ENCODE data around the gene APIP. TPM values are rescaled to one million over a fixed set of nuclear protein-coding genes. Genes with fewer than 3 reads are reported as not detected.

APIP gene
- total and polyA plus RNA-seq, 2 of the 8 experiments (the other 6 are each of a cell fraction or from before 2014, with no cell fraction given), result 10.4 to 25.7 TPM

DNA sequence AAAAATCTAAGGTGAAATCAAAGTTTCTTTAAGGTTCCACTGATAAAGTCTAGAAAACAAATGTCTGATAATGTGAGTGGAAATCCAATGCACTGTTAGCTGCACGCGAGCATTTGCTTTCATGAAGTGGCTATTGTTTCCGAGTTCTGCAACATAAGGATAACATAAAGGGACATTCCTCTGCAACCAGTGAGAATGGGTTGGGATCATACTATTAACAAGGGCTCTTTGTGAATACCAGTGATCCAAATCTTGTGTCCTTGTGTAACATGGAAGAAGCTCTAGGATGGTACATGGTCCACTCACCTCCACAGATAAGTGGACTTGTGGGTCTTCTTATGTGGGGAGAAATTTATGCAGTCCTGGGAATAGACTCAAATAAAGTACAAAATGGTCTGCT lies 24.6 kb downstream of the APIP start:
- DNase-seq (ENCODE audit: low read depth in 1 of 2, low spot score in 2 of 2), result no peak
- Histone ChIP-seq H2BK20ac (ENCODE audit: low read length) (no peak overlapping the region), H2BK5ac (ENCODE audit: low read depth, low read length) (no peak overlapping the region), H3K79me1 (ENCODE audit: low read depth, low read length) (no peaks in the 10 kb centered on the region), H3K23ac (ENCODE audit: insufficient read length) (no peak overlapping the region), H3K27ac (ENCODE audit: low read depth, low read length) (no peak overlapping the region), H3K4ac (replicated peaks; ENCODE audit: insufficient read length, low read depth, low read length) (no peak overlapping the region), H3K36me3 (ENCODE audit: control insufficient read depth in 2 of 4, insufficient read depth in 4 of 4, low read length in 3 of 4) (no peaks in the 10 kb centered on the region; a peak in 1 of 8 replicates), H4K5ac (ENCODE audit: insufficient read length, low read depth, low read length) (no peak overlapping the region), H3K9me3 (ENCODE audit: insufficient read depth in 2 of 2, low read depth in 1 of 2, low read length in 1 of 2) (0 out of 4 replicates have a peak, but pooled peaks cover 0 to 3% of the 10 kb centered on the region in 2 experiments), H4K20me1 (replicated peaks in 1 of 2; ENCODE audit: control insufficient read depth in 1 of 2, insufficient read depth in 2 of 2, low read length in 2 of 2) (peaks cover 0 to 1% of the 10 kb centered on the region in 2 experiments), H2AFZ (ENCODE audit: low read length) (no peak overlapping the region), H3K18ac (ENCODE audit: extremely low read depth, low read length) (no peak overlapping the region), H4K8ac (ENCODE audit: extremely low read depth, insufficient read depth, low read length) (no peak overlapping the region), H3K14ac (ENCODE audit: insufficient read length) (no peak overlapping the region), H3K56ac (replicated peaks; ENCODE audit: insufficient read length, low read depth, low read length) (no peak overlapping the region), H2BK12ac (ENCODE audit: low read depth, low read length) (no peak overlapping the region), H3K27me3 (replicated peaks in 1 of 4; ENCODE audit: control insufficient read depth in 3 of 4, extremely low read depth in 1 of 4, insufficient read depth in 3 of 4, low read length in 3 of 4) (no peaks in the 10 kb centered on the region), H2AK5ac (ENCODE audit: low read depth, low read length) (no peak overlapping the region), H2BK120ac (replicated peaks; ENCODE audit: low read depth, low read length) (no peak overlapping the region), H2BK15ac (ENCODE audit: low read length) (no peak overlapping the region), H3K4me2 (ENCODE audit: insufficient read depth in 1 of 2, low read depth in 2 of 2, low read length in 2 of 2) (no peak overlapping the region), H3K4me3 (ENCODE audit: extremely low read depth in 1 of 4, insufficient read depth in 2 of 4, low read depth in 3 of 4, low read length in 4 of 4) (no peak overlapping the region), H3K9ac (replicated peaks in 1 of 4; ENCODE audit: extremely low read depth in 1 of 4, low read depth in 3 of 4, low read length in 3 of 4) (no peak overlapping the region), H3K23me2 (ENCODE audit: low read depth, low read length) (no peaks in the 10 kb centered on the region), H3K4me1 (replicated peaks in 1 of 4; ENCODE audit: control insufficient read depth in 3 of 4, insufficient read depth in 4 of 4, low read length in 3 of 4) (no peaks in the 10 kb centered on the region), H3K79me2 (ENCODE audit: control insufficient read depth in 1 of 2, insufficient read depth in 2 of 2, low read length in 2 of 2) (0 out of 4 replicates have a peak, but pooled peaks cover 0 to 2% of the 10 kb centered on the region in 2 experiments), H4K91ac (replicated peaks; ENCODE audit: insufficient read length, low read length) (no peak overlapping the region)
- ChIA-PET POLR2A (ENCODE audit: partially characterized antibody) (no interaction called here), CTCF (ENCODE audit: partially characterized antibody) (interaction anchor here (0.9 to 5.5 kb wide), 17 partner anchors 8 to 502 kb away, joined by 3 to 48 read pairs (median 5); partner anchors contain the start of gene ELF5)
- TF ChIP-seq FOSL1 (IDR thresholded peaks at IDR 0.05; ENCODE audit: insufficient read depth, low read depth, low read length) (no peak), EZH2 (IDR thresholded peaks at IDR 0.05; ENCODE audit: low read depth, low read length, severe bottlenecking) (no peak), MAFK (IDR thresholded peaks at IDR 0.05; ENCODE audit: low read depth, low read length) (no peak)
- FAIRE-seq, result no peak
- WGBS, 2 experiments (ENCODE audit: extremely low coverage in 1 of 2, insufficient coverage in 1 of 2, insufficient read length in 1 of 2, insufficient replicate concordance in 2 of 2, low coverage in 1 of 2, low lambda C conversion rate in 2 of 2, missing lambda C conversion rate in 1 of 2), result 86% methylated on average over 3 of the region's 3 CpGs; no CpG with 5 or more reads in 1 of the 2 experiments
